ENCODE measurements around the gene MRC2. TPM values are rescaled to one million over a fixed set of nuclear protein-coding genes. Genes with fewer than 3 reads are reported as not detected.

The MRC2 gene
- total RNA-seq, 2 experiments from 2014 or later = 8.1 to 9.0 TPM

DNA sequence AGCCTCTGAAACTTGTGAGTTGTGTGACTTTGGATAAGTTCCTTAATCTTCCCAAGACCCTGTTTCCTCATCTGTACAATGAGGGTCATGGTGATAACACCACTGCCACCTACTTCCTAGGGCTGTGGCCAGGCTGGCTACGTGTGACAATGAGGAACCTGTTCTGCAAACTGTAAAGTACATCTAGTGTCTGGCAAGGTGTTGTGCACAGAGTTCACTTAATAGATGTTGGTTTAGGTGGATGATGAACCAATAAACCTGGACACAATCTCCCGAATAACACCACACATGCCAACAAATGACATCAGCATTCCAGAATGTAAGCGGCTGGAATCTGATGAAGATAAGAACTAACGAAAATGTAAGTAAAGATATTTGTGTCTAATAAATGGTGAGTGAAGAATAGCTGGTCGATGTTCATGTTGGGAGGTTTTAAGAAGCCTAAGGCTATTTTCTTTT is 98.3 kb downstream of the MRC2 start:
- H3K27me3 Mint-ChIP-seq = peaks cover 36% of the 10 kb centered on the region
- no peaks in the 10 kb centered on the region for H3K9me3 Mint-ChIP-seq
- POLR2A ChIA-PET = interaction anchor here (0.7 kb wide), 1 partner anchor 18 kb away, joined by 3 read pairs; no protein-coding TSS in a partner anchor
- peaks cover 27% of the 10 kb centered on the region for H3K4me1 Mint-ChIP-seq (ENCODE audit: low read depth)
- H3K4me3 Mint-ChIP-seq = no peak overlapping the region
- intact Hi-C loops (cut with micrococcal nuclease) = loop anchor here (10.0 kb wide), 1 partner anchor 71 kb away; no protein-coding TSS in a partner anchor
- DNase-seq (no peak), ATAC-seq (no peak)
- H3K27ac Mint-ChIP-seq = no peak overlapping the region
- TF ChIP-seq, protein P1, sequence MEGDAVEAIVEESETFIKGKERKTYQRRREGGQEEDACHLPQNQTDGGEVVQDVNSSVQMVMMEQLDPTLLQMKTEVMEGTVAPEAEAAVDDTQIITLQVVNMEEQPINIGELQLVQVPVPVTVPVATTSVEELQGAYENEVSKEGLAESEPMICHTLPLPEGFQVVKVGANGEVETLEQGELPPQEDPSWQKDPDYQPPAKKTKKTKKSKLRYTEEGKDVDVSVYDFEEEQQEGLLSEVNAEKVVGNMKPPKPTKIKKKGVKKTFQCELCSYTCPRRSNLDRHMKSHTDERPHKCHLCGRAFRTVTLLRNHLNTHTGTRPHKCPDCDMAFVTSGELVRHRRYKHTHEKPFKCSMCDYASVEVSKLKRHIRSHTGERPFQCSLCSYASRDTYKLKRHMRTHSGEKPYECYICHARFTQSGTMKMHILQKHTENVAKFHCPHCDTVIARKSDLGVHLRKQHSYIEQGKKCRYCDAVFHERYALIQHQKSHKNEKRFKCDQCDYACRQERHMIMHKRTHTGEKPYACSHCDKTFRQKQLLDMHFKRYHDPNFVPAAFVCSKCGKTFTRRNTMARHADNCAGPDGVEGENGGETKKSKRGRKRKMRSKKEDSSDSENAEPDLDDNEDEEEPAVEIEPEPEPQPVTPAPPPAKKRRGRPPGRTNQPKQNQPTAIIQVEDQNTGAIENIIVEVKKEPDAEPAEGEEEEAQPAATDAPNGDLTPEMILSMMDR (IDR thresholded peaks at IDR 0.05) = no peak
- H3K36me3 Mint-ChIP-seq (ENCODE audit: low read depth) = no peaks in the 10 kb centered on the region
- CTCF ChIA-PET = no interaction called here

GRCh38 chr17:62727916-62728672 is 100.6 kb downstream of the MRC2 start:
- no peak for ATAC-seq
- Mint-ChIP-seq H3K27me3 (peaks cover 35% of the 10 kb centered on the region), H3K27ac (no peak overlapping the region), H3K36me3 (ENCODE audit: low read depth) (no peaks in the 10 kb centered on the region), H3K4me1 (ENCODE audit: low read depth) (peaks cover 26% of the 10 kb centered on the region), H3K9me3 (no peaks in the 10 kb centered on the region), H3K4me3 (no peak overlapping the region)
- ChIA-PET CTCF (interaction anchor here (1.3 kb wide), 1 partner anchor 34 kb away, joined by 3 read pairs; no protein-coding TSS in a partner anchor), POLR2A (no interaction called here)
- intact Hi-C loops (cut with micrococcal nuclease) = loop anchor here (10.0 kb wide), 1 partner anchor 73 kb away; no protein-coding TSS in a partner anchor
- TF ChIP-seq, protein P1 (IDR thresholded peaks at IDR 0.05) = no peak
- no peak for DNase-seq

GRCh38 chr17:62732125-62732524 is 104.7 kb downstream of the MRC2 start:
- ATAC-seq = no peak
- ChIA-PET CTCF (interaction anchor here (1.3 kb wide), 1 partner anchor 8 kb away, joined by 3 read pairs; no protein-coding TSS in a partner anchor), POLR2A (no interaction called here)
- no peak overlapping the region for H3K4me3 Mint-ChIP-seq
- peaks cover under 1% of the 10 kb centered on the region for H3K4me1 Mint-ChIP-seq (ENCODE audit: low read depth)
- intact Hi-C loops (cut with micrococcal nuclease) = no loop called here
- no peaks in the 10 kb centered on the region for H3K9me3 Mint-ChIP-seq
- H3K36me3 Mint-ChIP-seq (ENCODE audit: low read depth) = no peaks in the 10 kb centered on the region
- peaks cover 17% of the 10 kb centered on the region for H3K27me3 Mint-ChIP-seq
- TF ChIP-seq, protein P1 (IDR thresholded peaks at IDR 0.05) = no peak
- no peak overlapping the region for H3K27ac Mint-ChIP-seq
- DNase-seq = no peak

- Mint-ChIP-seq H3K27ac (no peak overlapping the region), H3K36me3 (ENCODE audit: low read depth) (no peaks in the 10 kb centered on the region), H3K27me3 (peaks cover 3% of the 10 kb centered on the region), H3K4me3 (no peak overlapping the region), H3K9me3 (no peaks in the 10 kb centered on the region), H3K4me1 (ENCODE audit: low read depth) (peaks cover 9% of the 10 kb centered on the region)
- CTCF ChIA-PET = no interaction called here
- ATAC-seq (no peak), DNase-seq (no peak)
- POLR2A ChIA-PET = interaction anchor here (0.6 to 1.0 kb wide), 2 partner anchors 16 to 208 kb away, joined by 3 to 5 read pairs; no protein-coding TSS in a partner anchor
- TF ChIP-seq, protein P1 (IDR thresholded peaks at IDR 0.05) = no peak
- intact Hi-C loops (cut with micrococcal nuclease) = no loop called here
Measured at GRCh38 chr17:62735044-62735651, 107.7 kb downstream of the MRC2 start.

- TF ChIP-seq, protein P1 (IDR thresholded peaks at IDR 0.05) = no peak
- DNase-seq = peak; percentile 57
- intact Hi-C loops (cut with micrococcal nuclease) = no loop called here
- H3K4me3 Mint-ChIP-seq = no peak overlapping the region
- H3K27ac Mint-ChIP-seq = no peak overlapping the region
- POLR2A ChIA-PET = interaction anchor here (0.9 kb wide), 1 partner anchor 13 kb away, joined by 4 read pairs; no protein-coding TSS in a partner anchor
- CTCF ChIA-PET = no interaction called here
- H3K27me3 Mint-ChIP-seq = no peaks in the 10 kb centered on the region
- peaks cover 9% of the 10 kb centered on the region for H3K4me1 Mint-ChIP-seq (ENCODE audit: low read depth)
- no peaks in the 10 kb centered on the region for H3K9me3 Mint-ChIP-seq
- peak; percentile 49 for ATAC-seq
- no peaks in the 10 kb centered on the region for H3K36me3 Mint-ChIP-seq (ENCODE audit: low read depth)
Measured at GRCh38 chr17:62737513-62737912, 110.0 kb downstream of the MRC2 start.
